Testis (tissue), 2 donors: Measurements from ENCODE around the gene DENND5B.

Experiments
- CTCF ChIP-seq, 3 experiments: fragments of 450-650 bp in 2 of 3; fragments of 200-600 bp in 1 of 3; sonication (generic) in 1 of 3; IDR thresholded peaks; one replicate each; pipeline ENCODE4 v1.5.1; 2016 to 2019; ENCODE audit warnings: antibody characterized with exemption in 3 of 3, mild to moderate bottlenecking in 2 of 3, moderate library complexity in 1 of 3
- POLR2A ChIP-seq: fragments of 450-650 bp; IDR thresholded peaks from one replicate; pipeline ENCODE4 v1.6.1; 2017; ENCODE audit warnings: antibody characterized with exemption, mild to moderate bottlenecking, moderate library complexity

GRCh38 chr12:31506515-31507306 is 84.2 kb downstream of the DENND5B start:
- no peak for TF ChIP-seq CTCF (IDR thresholded peaks at IDR 0.05)
- TF ChIP-seq POLR2A: no peak
